Esophagus squamous epithelium (tissue), 4 donors: ENCODE data around the gene TSKS.

Experiments used
- CTCF ChIP-seq, 6 experiments: fragments of 450-650 bp in 4 of 6; fragments of 200-600 bp in 2 of 6; sonication (generic) in 2 of 6; IDR thresholded peaks; one replicate each; pipeline ENCODE4 v1.5.1; 2016 to 2019; ENCODE audit warnings: antibody characterized with exemption in 6 of 6, mild to moderate bottlenecking in 4 of 6, moderate library complexity in 4 of 6
- POLR2A ChIP-seq, 4 donors: fragments of 450-650 bp; IDR thresholded peaks; one replicate each; pipeline ENCODE4 v1.6.1; 2017; ENCODE audit warnings: antibody characterized with exemption in 4 of 4, mild to moderate bottlenecking in 4 of 4, moderate library complexity in 3 of 4

DNA sequence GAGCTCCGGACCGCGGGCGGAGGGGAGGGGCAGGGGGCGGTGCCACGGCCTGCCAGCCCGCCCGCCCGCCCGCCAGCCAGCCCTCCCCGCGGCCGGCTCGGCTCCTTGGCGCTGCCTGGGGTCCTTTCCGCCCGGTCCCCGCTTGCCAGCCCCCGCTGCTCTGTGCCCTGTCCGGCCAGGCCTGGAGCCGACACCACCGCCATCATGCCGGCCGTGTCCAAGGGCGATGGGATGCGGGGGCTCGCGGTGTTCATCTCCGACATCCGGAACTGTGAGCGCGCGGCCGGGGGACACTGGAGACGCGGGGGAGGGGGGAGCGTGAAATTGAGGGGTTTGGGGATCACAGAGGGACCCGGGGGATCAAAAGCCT lies 3.8 kb upstream of the TSKS start, which contains the start of gene AP2A1:
- TF ChIP-seq CTCF (IDR thresholded peaks at IDR 0.05) (no peak), POLR2A (IDR thresholded peaks at IDR 0.05) (peak in 1 of 4 donors; percentile 60)
